Astrocyte of the hippocampus (primary cell): ENCODE data around the gene SLC25A25.
"Not testable (repeated sequence)": the region's sequence is repeated elsewhere in the genome, so short reads cannot be mapped to it uniquely, and the experiment has no call there.

Experiments
- DNase-seq: peaks from one replicate; pipeline ENCODE4 v3.0.0; 2011; ENCODE audit warnings: low read depth, low spot score

The SLC25A25 gene

DNA sequence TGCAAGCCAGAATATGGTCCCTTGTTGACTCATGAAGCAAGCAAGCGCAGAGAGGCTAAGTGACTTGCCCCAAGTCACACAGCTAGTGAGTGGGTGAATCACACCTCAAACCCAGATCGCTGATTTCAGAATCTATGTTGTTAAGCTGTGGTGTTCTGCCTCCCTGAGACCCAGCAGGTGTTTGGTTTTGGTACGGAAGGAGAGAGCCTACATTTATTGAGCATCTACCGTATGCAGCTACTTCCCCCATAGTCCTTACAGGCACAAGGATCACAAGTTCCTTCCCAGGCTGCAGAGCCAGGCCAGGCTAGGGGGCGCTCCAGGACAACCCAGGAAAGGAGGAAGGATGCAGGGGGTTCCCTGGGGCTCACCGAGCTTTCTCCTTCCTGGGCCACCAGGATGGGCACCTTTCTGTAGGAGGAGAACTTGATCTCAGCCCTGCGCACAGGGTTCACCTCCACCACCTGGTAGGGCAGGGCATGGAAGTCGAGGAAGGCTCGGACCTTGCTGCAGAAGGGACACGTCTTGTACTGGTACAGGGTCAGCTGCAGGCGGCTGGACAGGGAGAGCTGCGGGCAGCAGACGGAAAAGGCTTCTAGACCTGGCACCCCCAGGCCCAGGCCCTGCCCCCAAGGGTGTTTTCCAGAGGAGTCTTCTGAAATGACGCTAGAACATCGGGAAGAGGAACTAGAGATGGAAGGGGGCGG is 57.0 kb downstream of the SLC25A25 start:
- DNase-seq: peak; percentile 62

DNA sequence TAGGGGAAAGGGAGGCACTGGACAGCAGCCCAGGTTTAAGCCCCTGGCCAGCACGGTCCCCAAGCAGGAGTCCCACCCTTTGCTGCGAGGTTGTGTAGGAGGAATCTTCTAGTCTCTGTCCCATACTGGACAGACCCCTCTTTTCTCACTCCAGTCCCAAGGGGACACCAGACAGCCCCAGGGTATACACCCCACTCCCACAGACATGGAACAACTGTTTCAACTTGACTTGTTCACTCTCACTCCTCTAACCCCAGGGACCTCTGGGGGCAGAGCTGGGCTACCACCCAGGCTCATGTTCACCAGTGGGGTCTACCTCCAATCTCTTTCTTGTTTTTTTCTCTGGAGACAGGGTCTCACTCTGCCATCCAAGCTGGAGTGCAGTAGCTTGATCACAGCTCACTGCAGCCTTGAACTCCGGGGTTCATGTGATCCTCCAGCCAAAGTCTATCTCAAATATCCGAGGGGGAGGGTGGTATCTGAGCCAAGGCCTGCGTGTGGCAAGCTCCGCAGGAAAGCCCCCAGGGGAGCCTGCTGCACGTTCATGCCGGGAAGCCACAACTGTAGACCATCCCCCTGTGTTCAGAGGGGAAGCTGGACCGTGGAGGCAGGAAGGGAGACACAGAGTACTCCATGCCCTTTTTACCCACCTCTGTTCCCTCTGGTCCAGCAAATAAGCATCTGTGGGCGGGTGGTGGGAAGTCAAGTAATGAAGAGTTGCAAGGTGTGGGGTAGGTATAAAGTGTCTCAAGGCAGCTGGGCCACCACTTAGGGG is 57.7 kb downstream of the SLC25A25 start:
- no peak for DNase-seq

DNA sequence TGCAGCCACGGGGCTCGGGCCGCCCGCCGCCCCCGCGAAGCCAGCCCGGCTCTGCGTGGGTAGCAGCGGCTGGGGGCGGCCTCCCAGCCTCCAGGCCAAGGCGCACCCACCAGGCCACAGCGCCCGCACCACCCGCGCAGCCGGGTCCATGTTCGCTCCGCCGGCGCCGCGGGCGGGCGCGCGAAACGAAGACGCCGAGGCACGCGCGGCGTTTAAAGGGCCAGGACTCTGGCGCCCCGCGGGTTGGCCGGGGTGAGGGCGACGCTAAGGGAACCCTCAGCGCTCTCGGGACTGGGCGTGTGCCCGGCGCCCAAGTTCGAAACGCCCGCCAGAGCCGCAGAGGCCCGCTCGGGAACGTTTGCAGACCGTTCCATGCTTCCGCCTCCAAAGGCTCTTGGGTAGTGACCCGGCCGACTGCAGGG is 59.5 kb downstream of the SLC25A25 start, which contains the start of gene PTGES2:
TSS of gene PTGES2 (minus strand) at position 162 of the 422 bp plus-strand sequence. CDS start at position 150, 12 bp downstream.
- peak; percentile 95 for DNase-seq

DNA sequence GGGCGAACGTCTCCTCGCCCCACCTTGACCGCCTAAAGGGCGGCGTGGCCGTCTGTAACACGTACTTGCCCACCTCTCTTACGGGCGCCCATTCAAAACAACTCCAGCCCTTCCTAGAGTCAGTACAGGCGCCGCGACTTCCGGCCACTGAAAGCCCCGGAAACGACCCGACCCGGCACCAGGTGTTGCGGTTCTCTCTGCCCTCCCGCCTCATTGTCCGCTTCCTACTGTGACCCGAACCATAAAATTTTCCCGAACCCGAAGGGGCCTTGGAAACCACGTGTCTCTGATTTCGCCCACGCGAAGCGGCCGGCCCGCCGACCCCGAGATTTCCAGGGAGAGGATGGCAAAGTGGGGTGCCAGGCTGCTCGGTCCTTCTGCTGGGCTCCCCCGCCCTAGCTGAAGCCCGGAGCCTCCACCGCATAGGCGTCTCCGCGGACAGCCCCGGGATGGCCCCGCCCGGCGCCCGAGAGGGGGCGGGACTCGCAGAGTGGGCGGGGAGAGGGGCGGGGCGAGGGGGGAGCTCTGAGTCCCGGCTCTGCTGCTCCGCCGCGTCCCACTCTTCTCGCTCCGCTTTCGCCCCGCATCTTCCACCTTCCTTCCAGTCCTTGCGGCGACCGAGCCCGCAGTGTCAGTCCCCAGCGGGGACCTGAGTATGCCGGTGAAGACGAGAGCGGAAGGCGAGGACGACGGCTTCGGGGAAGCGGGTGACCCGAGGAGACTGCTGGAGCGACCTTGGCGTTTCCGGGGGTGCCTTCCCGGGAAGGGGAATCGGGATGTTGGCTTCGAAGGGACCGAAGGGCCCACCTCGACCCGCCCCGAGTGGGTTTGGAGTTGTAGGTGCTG is 60.2 kb downstream of the SLC25A25 start:
- peak; percentile 95 for DNase-seq

DNA sequence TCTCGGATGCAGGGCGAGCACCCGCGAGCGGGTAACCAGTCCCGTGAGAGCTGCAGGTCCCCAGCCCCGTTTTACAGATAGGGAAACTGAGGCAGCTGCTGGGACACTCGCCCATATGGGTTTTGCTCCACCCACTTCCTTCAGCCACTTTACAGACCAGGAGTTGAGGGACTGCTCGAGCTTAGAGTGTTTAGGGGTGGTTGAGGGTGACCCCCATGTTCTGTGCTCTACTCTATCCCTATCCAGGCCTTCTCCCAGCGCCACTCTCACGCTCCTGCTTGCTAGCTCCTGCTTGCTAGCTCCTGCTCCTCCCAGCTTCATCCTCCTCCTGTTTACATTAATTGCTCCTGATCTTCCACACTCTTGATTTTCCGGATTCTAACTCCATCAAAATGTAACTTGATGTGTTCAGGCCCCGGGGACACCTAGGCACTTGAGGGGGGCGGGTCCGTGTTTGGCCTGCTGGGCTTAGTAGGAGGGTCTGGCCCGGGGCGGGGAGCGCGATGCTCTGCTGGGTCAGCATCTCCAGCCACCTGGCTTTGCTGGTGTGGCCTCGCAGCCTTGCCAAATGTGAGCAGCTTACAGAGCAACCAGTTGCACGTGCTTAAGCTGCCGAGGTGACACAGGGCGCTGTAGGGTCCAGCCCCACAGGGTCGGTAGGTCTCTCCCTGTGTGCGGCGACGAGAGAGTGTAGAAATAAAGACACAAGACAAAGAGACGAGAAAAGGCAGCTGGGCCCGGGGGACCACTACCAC is 61.0 kb downstream of the SLC25A25 start:
- DNase-seq: no peak

DNA sequence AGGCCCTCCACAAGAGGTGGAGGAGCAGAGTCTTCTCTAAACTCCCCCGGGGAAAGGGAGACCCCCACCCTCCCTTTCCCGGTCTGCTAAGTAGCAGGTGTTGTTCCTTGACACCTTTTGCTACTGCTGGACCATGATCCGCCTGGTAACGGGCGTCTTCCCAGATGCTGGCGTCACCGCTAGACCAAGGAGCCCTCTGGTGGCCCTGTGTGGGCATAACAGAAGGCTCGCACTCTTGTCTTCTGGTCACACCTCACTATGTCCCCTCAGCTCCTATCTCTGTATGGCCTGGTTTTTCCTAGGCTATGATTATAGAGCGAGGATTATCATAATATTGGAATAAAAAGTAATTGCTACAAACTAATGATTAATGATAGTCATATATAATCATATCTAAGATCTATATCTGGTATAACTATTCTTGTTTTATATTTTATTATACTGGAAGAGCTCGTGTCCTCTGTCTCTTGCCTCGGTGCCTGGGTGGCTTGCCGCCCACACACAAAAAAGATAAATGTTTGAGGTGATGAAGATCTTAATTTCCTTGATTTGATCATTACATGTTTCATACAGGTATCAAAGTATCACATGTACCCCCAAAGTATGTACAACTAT is 62.1 kb downstream of the SLC25A25 start:
- not testable (repeated sequence) for DNase-seq

DNA sequence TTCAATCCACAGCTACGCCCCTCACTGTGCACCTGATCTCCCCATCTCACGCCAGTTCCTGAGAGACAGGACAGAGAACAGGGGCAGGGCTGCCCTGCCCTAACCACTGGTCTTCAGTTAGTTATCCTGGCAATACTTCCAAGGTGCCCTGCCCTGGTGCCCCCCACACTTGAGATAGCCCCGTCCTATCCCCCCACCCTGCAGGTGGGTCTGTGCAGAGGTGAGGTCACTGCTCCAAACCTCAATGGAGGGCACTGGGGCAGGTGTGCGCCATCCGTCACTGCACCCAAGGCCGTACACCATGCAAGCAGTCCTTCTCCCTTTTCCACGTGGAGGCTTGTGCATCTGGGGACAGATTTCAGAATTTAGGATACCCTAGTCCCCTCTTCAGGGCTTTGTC is 62.6 kb downstream of the SLC25A25 start:
- DNase-seq: not testable (repeated sequence)

DNA sequence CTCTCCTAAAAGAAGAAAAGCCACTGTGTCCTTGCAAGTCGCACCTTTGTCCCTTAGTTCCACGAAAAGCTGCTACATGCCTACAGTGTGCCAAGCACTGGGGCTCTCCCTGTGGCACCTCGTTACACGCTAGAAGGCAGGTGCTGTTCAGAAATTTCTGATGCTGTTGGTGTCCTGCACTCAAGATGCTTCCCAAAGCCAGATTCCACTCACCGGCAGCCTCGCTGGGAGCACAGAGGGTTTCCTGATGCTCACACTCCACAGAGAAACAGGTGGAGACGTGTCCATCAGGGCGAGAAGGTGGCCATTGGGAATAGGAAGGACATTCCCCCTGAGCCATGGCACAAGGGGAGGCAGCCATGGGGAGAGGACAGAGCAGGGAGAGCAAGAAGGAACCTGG is 63.3 kb downstream of the SLC25A25 start:
- not testable (repeated sequence) for DNase-seq

DNA sequence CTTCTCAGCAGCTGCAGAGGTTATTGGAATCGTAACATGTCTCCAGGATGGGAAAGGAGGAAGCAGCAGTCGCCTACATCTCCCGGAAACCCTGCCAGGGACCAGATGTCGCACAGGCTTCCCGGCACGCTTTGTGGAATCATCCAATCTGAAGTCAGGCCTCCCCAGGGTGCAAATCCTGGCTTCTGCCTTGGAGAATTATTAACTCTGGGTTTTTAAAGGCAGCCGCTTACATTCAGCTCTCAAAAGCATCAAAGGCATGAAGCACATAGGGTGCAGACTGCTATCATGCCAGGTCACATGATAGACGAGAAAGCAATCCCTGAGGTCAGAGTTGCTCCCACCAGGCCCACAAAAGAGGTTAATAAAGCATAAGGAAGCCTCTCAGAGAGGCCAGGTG is 64.1 kb downstream of the SLC25A25 start:
- DNase-seq: not testable (repeated sequence)

DNA sequence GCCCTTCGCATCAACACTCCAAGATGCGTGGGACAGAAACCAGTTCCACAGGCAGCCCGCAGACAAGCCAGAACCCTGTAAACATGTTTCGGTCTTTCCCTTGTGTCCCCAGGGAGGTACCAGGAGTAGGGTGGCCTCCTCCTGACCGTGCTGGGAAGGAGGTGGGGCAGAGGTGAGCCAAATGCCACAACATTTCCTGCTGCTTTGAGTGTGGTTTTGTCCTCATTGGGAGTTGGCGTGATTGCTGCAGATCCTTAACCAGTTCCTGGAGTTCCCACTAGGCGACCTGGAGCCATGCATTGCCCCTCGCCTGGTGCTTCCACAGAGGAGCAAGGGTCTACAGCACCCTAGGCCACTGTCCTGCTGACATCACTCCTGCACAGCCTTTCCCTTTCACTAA is 67.5 kb downstream of the SLC25A25 start:
- DNase-seq: not testable (repeated sequence)

DNA sequence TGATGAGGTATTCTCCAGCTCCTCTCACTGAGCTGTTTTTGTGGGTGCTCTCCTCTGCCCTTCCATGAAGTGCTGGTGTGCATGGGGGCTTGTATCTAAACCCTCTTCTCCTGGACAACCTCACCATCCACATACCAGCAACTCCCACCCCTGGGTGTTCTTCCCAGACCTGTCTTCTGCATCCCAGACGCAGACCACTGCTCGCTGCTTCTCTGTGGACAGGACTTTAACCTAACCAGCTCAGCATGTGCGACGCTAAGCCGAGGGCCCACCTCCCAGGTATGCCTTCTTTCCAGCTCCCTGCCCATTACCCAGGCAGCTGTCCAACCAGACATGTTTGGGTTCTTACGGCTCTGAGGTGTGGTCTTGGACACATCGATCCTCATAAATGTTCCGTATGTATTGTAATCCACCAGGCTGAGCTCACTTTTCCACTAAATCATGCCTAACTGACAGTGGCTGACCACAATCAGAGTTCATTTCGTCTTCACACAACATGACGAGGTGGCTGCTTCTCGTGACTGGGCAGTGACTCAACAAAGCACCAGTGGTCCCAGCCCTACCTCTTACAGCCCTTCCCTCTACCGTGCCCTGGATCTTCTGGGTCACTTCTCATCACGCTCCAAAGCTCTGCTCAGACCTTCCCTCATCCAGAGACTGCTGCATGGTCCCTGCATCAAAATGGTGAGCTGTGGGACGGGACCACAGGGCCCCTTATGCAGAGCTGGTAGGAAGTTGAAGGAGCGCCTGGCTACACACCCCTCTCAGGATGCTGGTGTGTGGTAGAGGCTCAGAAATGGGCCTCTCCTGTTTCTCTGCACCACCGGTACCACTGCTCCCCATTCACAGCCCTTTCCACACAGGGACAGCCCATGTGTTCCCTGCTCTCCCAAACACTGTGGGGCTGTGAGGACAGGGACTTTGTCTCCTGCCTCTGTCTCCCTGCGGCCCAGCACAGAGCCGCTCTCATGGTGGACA is 69.1 kb downstream of the SLC25A25 start:
- DNase-seq: peak; percentile 87

DNA sequence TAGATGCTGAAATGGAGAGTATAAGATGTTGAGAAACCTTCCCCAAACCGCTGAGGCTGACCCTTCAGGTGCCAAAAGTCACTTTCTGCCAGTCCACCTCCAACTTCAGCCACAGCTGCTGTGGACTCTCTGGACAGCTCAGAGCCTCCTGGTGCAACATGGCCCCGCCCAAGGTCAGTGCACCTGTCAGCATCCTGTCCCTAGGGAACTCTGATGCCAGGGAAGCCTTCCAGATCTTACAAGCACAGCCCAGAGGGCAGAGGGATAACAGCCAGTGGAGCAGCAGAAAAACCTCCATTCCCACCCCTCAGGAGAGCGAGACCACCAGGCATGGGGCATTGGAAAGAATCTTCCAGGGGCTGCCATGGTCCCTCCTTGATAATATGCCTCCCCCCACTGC is 70.0 kb downstream of the SLC25A25 start:
- DNase-seq: no peak

DNA sequence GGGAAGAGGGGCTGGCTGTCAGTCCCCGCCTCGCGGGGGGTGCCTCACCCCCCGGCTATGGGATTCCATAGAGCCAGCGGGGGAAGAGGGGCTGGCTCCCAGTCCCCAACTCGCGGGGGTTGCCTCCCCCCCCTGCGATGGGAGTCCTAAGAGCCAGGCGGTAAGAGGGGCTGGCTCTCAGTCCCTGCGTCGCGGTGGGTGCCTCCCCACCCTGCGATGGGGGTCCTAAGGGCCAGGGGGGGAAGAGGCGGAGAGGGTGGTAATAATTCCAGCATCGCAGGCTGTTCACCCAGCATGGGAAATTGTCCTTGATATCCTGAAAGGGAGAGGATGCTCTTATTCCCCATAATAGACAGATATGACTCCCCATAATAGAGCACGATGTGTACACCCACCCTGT is 71.6 kb downstream of the SLC25A25 start:
- no peak for DNase-seq

DNA sequence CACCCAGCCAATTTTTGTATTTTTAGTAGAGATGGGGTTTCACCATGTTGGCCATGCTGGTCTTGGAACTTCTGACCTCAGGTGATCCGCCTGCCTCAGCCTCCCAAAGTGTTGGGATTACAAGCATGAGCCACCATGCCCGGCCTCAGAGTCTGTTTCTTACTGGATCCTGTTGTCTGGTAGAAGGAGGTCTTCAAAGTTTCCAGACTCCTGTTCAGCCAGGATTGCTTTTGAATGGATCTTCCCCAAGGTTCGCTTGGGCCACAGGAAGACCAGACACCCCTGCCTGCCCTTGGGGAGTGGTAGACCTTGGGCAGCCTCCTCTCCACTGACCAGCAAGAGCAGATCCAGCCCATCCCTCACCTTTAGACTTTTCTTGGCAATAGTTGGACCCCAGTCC is 73.6 kb downstream of the SLC25A25 start:
- no peak for DNase-seq

DNA sequence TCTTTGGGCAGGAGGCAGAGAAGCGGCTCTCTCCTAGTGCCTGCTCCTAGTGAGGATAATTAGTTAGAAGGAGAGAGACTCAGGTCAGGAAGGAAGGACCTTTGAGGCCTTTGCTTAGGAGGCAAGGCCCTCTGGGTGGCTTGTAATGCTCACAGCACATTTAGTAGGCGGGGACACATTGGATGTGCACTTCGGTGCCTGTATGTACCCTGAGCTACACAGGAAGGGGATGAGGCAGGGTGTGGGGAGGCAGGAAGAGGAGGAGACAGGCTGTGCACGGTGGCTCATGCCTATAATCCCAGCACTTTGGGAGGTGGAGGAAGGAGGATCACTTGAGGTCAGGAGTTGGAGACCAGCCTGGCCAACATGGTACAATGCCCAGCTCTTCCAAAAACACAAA is 74.0 kb downstream of the SLC25A25 start:
- no peak for DNase-seq

DNA sequence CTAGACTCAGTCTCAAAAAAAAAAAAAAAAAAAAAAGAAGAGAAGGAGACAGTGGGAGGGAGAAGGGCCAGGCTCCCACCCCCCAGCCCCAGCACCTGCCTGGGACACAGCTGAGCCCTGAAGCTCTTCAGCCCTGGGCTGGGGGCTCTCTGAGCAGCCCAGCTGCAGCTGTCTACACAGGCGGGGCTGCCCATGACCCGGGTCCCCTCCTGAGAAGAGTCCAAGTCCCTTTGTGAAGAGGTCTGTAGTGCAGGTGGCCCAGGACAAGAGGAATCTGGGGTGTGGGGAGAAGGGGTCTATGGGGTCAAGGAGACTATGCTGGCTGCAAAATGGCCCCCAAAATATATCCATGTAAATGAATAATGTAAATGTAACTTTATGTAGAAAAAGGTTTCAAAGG is 74.6 kb downstream of the SLC25A25 start:
- no peak for DNase-seq

DNA sequence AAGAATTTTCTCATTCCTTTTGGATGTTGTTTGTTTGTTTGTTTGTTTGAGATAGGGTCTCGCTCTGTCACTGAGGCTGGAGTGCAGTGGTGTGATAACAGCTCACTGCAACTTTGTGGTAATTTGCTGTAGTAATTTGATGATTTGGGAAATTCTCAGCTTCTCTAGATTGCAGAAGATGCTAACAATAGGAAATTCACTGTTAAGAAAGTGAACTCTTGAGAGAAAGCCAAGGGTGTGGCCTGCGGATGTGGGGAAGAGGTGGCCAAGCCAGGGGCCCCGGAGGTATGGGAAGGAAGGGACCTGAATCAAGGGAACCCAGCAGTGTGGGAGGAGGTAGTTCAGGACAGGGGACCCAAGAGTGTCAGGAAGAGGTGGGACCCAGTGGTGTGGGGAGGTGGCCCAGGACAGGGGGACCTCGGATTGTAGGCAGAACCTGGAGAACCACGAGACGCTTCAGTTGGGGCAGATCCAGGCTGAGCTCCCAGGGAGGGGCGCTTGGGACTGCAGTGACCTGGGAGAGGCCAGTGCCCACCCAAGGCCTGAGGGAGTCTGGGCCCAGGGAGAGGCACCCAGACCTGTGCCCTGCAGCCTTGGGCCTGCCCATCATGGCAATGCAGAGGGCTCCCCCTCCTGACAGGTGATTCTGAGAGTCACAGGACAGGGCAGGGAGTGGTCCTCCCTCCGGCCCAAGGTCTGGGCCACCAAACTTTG is 75.7 kb downstream of the SLC25A25 start:
- no peak for DNase-seq

DNA sequence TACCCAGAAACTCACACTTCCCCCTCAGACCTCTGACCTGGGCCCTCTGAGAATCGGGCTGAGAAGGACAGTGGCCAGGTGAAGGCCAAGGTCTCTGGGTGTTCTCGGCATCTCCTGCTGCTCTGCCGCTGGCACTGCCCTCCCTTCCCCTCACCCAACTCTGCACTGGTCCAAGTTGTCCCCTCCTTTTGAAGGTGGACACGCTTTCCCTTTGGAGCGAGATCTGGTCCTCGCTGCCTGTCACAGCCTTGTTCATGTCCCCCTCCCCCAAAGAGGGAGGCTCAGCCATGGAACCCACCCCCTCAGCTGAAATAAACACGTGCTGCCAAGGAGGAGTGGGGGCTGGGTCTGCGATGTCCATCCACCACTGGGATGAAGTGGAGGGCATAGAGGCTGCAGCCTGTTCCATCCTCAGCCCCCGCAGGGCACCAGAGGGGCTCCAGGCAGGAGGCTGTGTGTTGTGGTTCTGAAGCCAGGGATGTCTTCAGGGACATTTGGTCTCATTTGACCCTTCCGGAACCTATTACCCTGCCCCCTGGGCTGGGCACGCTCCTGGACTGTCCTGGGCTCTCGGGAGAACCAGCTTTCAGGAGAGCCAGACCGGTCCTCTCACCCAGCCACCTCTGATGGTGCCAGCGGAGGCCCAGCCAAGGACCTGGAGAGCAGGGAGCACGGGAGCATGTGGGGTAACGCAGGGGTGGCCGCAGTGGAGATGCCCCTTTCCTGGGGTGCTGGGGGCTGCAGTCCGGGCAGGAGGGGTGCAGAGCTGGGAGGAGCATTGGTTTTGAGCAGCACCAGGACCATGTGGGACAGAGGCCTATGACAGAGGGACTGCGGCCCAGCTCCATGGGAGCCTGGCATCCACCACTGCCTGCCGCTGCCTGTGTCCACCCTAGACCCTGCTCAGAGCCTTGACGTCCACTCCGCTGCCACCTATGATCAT is 76.5 kb downstream of the SLC25A25 start:
- DNase-seq: no peak
